OCI-LY3 (cell line): ENCODE measurements around the gene AKT3.

Source experiments
- CTCF ChIP-seq: fragments of 200-600, 300-600 bp; sonication (generic); IDR thresholded peaks from 2 replicates; pipeline ENCODE4 v1.5.1; 2014; ENCODE audit warnings: antibody characterized with exemption, low read length, low read depth
- EZH2phosphoT487 ChIP-seq: fragments of 200-600 bp; shearing (Covaris generic); IDR thresholded peaks from 2 replicates; pipeline ENCODE4 v1.6.1; 2018; ENCODE audit warnings: antibody characterized with exemption, mixed run types, low read depth

DNA sequence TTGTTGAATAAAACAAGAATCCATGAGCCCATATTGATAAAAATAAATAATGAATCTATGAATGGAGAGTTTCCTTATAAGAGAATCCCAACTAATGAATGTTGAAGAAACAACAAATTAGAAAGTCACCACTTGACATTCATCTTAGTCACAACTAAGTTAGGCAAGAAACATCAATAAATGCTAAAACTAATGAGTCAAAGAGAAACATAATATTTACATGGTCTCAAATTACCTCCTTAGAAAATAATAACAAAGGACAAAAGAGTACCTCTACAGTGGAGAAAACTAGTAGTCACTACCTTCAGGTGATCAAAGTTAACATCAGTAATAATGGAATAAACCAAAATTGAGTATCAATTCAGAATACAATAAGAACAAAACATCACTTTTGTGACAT is 93.5 kb downstream of the AKT3 start:
- TF ChIP-seq CTCF = no peak
- TF ChIP-seq EZH2phosphoT487 = no peak
